H9 (cell line): Measurements from ENCODE around the gene A1BG. TPM values are rescaled to one million over a fixed set of nuclear protein-coding genes. Genes with fewer than 3 reads are reported as not detected.
A peak's percentile ranks its signal among the peaks of the same experiment; 100 is the strongest.

ENCODE experiments used
- DNase-seq: peaks from one replicate; pipeline ENCODE4 v3.0.0-alpha.2; 2017
- H2AFZ ChIP-seq: one replicate; pipeline ENCODE4 v1.6.1; 2013; ENCODE audit warnings: mild to moderate bottlenecking, low read length, control low read depth, moderate library complexity
- H2AK5ac ChIP-seq: 2 replicates; pipeline ENCODE4 v1.6.1; 2013; ENCODE audit warnings: low read length, control low read depth, mixed read lengths; ENCODE audit not compliant: insufficient read length
- H2BK120ac ChIP-seq: one replicate; pipeline ENCODE4 v1.6.1; 2013; ENCODE audit warnings: low read depth, mild to moderate bottlenecking, low read length, control low read depth, inconsistent platforms; ENCODE audit not compliant: poor library complexity, severe bottlenecking
- H2BK12ac ChIP-seq: 2 replicates; pipeline ENCODE4 v1.6.1; 2013; ENCODE audit warnings: low read length, control low read depth, mixed read lengths, low read depth; ENCODE audit not compliant: insufficient read length
- H2BK15ac ChIP-seq: 2 replicates; pipeline ENCODE4 v1.6.1; 2013; ENCODE audit warnings: low read depth, low read length, control low read depth
- H2BK20ac ChIP-seq: one replicate; pipeline ENCODE4 v1.6.1; 2013; ENCODE audit warnings: low read depth, mild to moderate bottlenecking, low read length, control low read depth, inconsistent platforms; ENCODE audit not compliant: poor library complexity, severe bottlenecking
- H2BK5ac ChIP-seq: 2 replicates; pipeline ENCODE4 v1.6.1; 2013; ENCODE audit warnings: low read length, control low read depth, mixed read lengths; ENCODE audit not compliant: insufficient read length
- H3K14ac ChIP-seq: 2 replicates; pipeline ENCODE4 v1.6.1; 2013; ENCODE audit warnings: low read length, control low read depth; ENCODE audit not compliant: insufficient read depth
- H3K18ac ChIP-seq: 2 replicates; pipeline ENCODE4 v1.6.1; 2013; ENCODE audit warnings: low read depth, mild to moderate bottlenecking, mixed read lengths, low read length, control low read depth; ENCODE audit not compliant: insufficient read length
- H3K23ac ChIP-seq: 2 replicates; pipeline ENCODE4 v1.6.1; 2013; ENCODE audit warnings: low read length, control low read depth, mixed read lengths, low read depth; ENCODE audit not compliant: insufficient read length
- H3K23me2 ChIP-seq: 2 replicates; pipeline ENCODE4 v1.6.1; 2013; ENCODE audit warnings: low read depth, mild to moderate bottlenecking, mixed read lengths, low read length, control low read depth; ENCODE audit not compliant: insufficient read length, poor library complexity, severe bottlenecking
- H3K27ac ChIP-seq: 2 replicates; pipeline ENCODE4 v1.5.1; 2013; ENCODE audit warnings: low read length, control low read depth, mixed read lengths, low read depth; ENCODE audit not compliant: insufficient read length
- H3K27me3 ChIP-seq: 2 replicates; pipeline ENCODE4 v1.6.1; 2013; ENCODE audit warnings: low read length, control low read depth, inconsistent platforms; ENCODE audit not compliant: insufficient read depth
- H3K4ac ChIP-seq: 2 replicates; pipeline ENCODE4 v1.6.1; 2013; ENCODE audit warnings: low read depth, mild to moderate bottlenecking, control low read depth, inconsistent platforms, low read length, moderate library complexity
- H3K4me1 ChIP-seq: 2 replicates; pipeline ENCODE4 v1.6.1; 2013; ENCODE audit warnings: low read length, control low read depth, inconsistent platforms; ENCODE audit not compliant: insufficient read depth
- H3K4me2 ChIP-seq: 2 replicates; pipeline ENCODE4 v1.6.1; 2013; ENCODE audit warnings: low read length, control low read depth, mixed read lengths; ENCODE audit not compliant: insufficient read length, insufficient read depth
- H3K56ac ChIP-seq: 2 replicates; pipeline ENCODE4 v1.6.1; 2013; ENCODE audit warnings: low read depth, mild to moderate bottlenecking, mixed read lengths, low read length, control low read depth; ENCODE audit not compliant: insufficient read length
- H3K79me1 ChIP-seq: 2 replicates; pipeline ENCODE4 v1.6.1; 2013; ENCODE audit warnings: low read depth, mild to moderate bottlenecking, moderate library complexity, low read length, control low read depth, inconsistent platforms; ENCODE audit not compliant: insufficient read depth, poor library complexity, severe bottlenecking
- H3K79me2 ChIP-seq: 2 replicates; pipeline ENCODE4 v1.6.1; 2013; ENCODE audit warnings: low read length, control low read depth, inconsistent platforms; ENCODE audit not compliant: insufficient read depth
- H3K9ac ChIP-seq: 2 replicates; pipeline ENCODE4 v1.6.1; 2013; ENCODE audit warnings: low read length, control low read depth, mixed read lengths; ENCODE audit not compliant: insufficient read length; ENCODE audit errors: extremely low read depth
- H3K9me3 ChIP-seq: one replicate; pipeline ENCODE4 v1.6.1; 2013; ENCODE audit warnings: low read depth, low read length, inconsistent platforms; ENCODE audit not compliant: control insufficient read depth
- H3T11ph ChIP-seq: one replicate; pipeline ENCODE4 v1.6.1; 2013; ENCODE audit warnings: mild to moderate bottlenecking, low read length, control low read depth, inconsistent platforms
- H4K20me1 ChIP-seq: one replicate; pipeline ENCODE4 v1.6.1; 2013; ENCODE audit not compliant: control insufficient read depth, insufficient read length, insufficient read depth
- H4K5ac ChIP-seq: 2 replicates; pipeline ENCODE4 v1.6.1; 2013; ENCODE audit warnings: low read depth, mild to moderate bottlenecking, mixed read lengths, low read length, control low read depth; ENCODE audit not compliant: insufficient read length
- H4K8ac ChIP-seq: replicated peaks from 2 replicates; pipeline ENCODE4 v1.6.1; 2013; ENCODE audit warnings: low read length, control low read depth, mixed read lengths, low read depth; ENCODE audit not compliant: insufficient read length
- H4K91ac ChIP-seq: 2 replicates; pipeline ENCODE4 v1.6.1; 2013; ENCODE audit warnings: low read depth, mild to moderate bottlenecking, moderate library complexity, mixed read lengths, low read length, control low read depth; ENCODE audit not compliant: insufficient read length
- H3K27ac Mint-ChIP-seq, 3 experiments: 2 replicates in 2 of 3; 3 replicates in 1 of 3; pipeline ENCODE4 v1.8.0; 2020 to 2021; ENCODE audit warnings: mixed read lengths in 3 of 3, mild to moderate bottlenecking in 1 of 3, moderate library complexity in 1 of 3
- H3K27me3 Mint-ChIP-seq: 2 replicates; pipeline ENCODE4 v1.8.0; 2021; ENCODE audit warnings: low read depth, mild to moderate bottlenecking, moderate library complexity, mixed read lengths
- H3K36me3 Mint-ChIP-seq, 3 experiments: 2 replicates in 2 of 3; 3 replicates in 1 of 3; pipeline ENCODE4 v1.8.0; 2020 to 2021; ENCODE audit warnings: low read depth in 3 of 3, mixed read lengths in 3 of 3; ENCODE audit not compliant: insufficient read depth in 1 of 3
- H3K4me1 Mint-ChIP-seq, 2 experiments: 2 replicates each; pipeline ENCODE4 v1.8.0; 2020; ENCODE audit warnings: mixed read lengths in 2 of 2
- H3K4me3 Mint-ChIP-seq, 2 experiments: 2 replicates in 1 of 2; 3 replicates in 1 of 2; pipeline ENCODE4 v1.8.0; 2020 to 2021; ENCODE audit warnings: mild to moderate bottlenecking in 2 of 2, mixed read lengths in 2 of 2, moderate library complexity in 1 of 2
- H3K9me3 Mint-ChIP-seq, 2 experiments: 2 replicates in 1 of 2; 3 replicates in 1 of 2; pipeline ENCODE4 v1.8.0; 2020; ENCODE audit warnings: mild to moderate bottlenecking in 2 of 2, mixed read lengths in 2 of 2, moderate library complexity in 1 of 2
- WGBS: extraction: QIAGEN DNeasy Blood & Tissue Kit; methylation state at CpG from one replicate; pipeline ENCODE4 v1.1.7; 2013; ENCODE audit warnings: missing lambda C conversion rate, low lambda C conversion rate, mixed read lengths; ENCODE audit not compliant: insufficient read length; ENCODE audit errors: extremely low coverage; 5-methylcytosine and 5-hydroxymethylcytosine counted together
- total RNA-seq: library from RNA; stranded (reverse); gene quantifications from 2 replicates; pipeline ENCODE4 v1.2.1, GENCODE V29; 2021
- TF ChIP-seq, protein P1 (sequence below): fragments of 200-600 bp; sonication (generic); conservative IDR thresholded peaks from 3 replicates; pipeline ENCODE4 v1.8.0; 2021; ENCODE audit warnings: antibody characterized with exemption, mild to moderate bottlenecking

A1BG gene
- total RNA-seq, 1 experiment from 2014 or later, result 17.4 TPM

DNA sequence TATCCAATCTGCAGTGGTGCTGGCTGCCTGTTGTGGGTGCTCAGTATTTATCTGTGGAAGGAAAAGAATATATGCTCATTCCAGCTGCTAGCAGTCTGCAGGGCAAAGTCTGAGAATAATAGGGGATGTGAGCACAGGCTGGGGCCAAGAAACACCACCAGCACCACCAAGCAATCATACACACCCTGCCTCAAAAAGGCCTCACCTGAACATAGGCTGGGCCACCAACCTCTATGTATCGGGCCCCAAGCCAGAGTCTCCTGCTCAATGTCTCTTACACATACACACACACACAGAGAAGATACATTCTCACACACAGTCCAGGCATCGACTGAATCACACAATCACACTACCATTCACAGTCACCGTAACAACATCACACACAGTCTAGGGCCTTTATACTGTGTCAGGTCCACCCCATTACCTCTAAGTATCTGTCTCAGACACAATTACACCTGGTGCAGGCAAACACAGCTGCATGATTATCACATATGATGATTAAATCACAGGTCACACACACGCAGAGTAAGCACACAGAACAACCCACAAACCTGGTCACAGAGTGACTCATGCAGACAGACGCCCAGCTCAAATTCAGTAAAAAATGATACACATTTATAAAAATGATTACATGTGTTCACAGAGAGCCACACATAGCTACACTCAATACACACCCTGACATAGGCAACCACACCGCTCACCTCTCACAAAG, 27.8 kb downstream of the A1BG start:
- no CpG with 5 or more reads among the region's 6 CpGs for WGBS

More for the DNA sequence above, 27.8 kb downstream of the A1BG start:
- Histone ChIP-seq H4K20me1 (peaks cover 5% of the 10 kb centered on the region), H2AK5ac (no peak overlapping the region), H3K27me3 (no peaks in the 10 kb centered on the region), H3K4ac (no peak overlapping the region), H3K27ac (no peak overlapping the region), H3K79me2 (no peaks in the 10 kb centered on the region), H3K4me1 (no peaks in the 10 kb centered on the region), H3K9ac (peak overlapping the region; percentile 50), H2AFZ (no peak overlapping the region), H3K23ac (no peak overlapping the region), H3K23me2 (peaks cover 10% of the 10 kb centered on the region), H3K4me2 (peak overlapping the region; percentile 86), H4K5ac (no peak overlapping the region), H2BK20ac (no peak overlapping the region), H4K8ac (no peak overlapping the region), H2BK12ac (no peak overlapping the region), H2BK5ac (no peak overlapping the region), H3K14ac (no peak overlapping the region), H3K9me3 (no peaks in the 10 kb centered on the region), H2BK120ac (no peak overlapping the region), H2BK15ac (no peak overlapping the region), H3K18ac (no peak overlapping the region), H3K79me1 (no peaks in the 10 kb centered on the region), H3T11ph (no peak overlapping the region), H4K91ac (no peak overlapping the region), H3K56ac (no peak overlapping the region)
- H3K9me3 Mint-ChIP-seq, result no peaks in the 10 kb centered on the region
- no peaks in the 10 kb centered on the region for H3K27me3 Mint-ChIP-seq
- peaks cover 4 to 5% of the 10 kb centered on the region in 2 experiments; a peak in 3 of 4 replicates for H3K4me1 Mint-ChIP-seq
- no peak overlapping the region for H3K27ac Mint-ChIP-seq
- no peak overlapping the region for H3K4me3 Mint-ChIP-seq
- TF ChIP-seq, protein P1, sequence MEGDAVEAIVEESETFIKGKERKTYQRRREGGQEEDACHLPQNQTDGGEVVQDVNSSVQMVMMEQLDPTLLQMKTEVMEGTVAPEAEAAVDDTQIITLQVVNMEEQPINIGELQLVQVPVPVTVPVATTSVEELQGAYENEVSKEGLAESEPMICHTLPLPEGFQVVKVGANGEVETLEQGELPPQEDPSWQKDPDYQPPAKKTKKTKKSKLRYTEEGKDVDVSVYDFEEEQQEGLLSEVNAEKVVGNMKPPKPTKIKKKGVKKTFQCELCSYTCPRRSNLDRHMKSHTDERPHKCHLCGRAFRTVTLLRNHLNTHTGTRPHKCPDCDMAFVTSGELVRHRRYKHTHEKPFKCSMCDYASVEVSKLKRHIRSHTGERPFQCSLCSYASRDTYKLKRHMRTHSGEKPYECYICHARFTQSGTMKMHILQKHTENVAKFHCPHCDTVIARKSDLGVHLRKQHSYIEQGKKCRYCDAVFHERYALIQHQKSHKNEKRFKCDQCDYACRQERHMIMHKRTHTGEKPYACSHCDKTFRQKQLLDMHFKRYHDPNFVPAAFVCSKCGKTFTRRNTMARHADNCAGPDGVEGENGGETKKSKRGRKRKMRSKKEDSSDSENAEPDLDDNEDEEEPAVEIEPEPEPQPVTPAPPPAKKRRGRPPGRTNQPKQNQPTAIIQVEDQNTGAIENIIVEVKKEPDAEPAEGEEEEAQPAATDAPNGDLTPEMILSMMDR, result no peak
- no peaks in the 10 kb centered on the region; a peak in 1 of 7 replicates for H3K36me3 Mint-ChIP-seq
- no peak for DNase-seq
